Measurements from ENCODE around the gene KCNH8.

The KCNH8 gene

DNA sequence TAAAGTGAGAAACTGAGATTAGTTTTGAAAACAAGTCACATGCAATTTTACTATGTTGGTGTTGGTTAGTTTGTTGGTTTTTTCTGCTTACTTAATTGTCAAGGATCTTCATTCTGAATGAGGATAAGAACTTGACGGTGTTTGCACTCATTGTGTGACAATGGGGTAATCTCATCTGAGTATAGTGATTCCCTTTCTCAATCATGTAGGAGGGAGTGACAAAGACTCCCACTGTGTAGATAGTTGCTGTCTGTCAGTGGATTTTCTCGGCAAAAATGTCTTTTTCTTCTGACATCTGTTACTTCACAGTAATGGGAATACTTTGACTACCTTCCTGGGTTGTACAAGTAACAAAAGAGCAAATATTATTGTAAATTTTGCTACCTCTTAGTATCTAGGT is 23.5 kb downstream of the KCNH8 start:
- no peaks in the 10 kb centered on the region for H3K4me1 ChIP-seq (ENCODE audit: control insufficient read depth, insufficient read depth, low read length)
- H3K27ac ChIP-seq (ENCODE audit: insufficient read depth, low read depth, low read length, poor library complexity, severe bottlenecking) = no peak overlapping the region
- no peaks in the 10 kb centered on the region for H3K36me3 ChIP-seq (ENCODE audit: control insufficient read depth, insufficient read depth, low read length)
- 34 to 42% methylated on average over 2 of the region's 2 CpGs for WGBS, 2 experiments
- H3K27me3 ChIP-seq (ENCODE audit: control insufficient read depth, insufficient read depth, low read length, poor library complexity, severe bottlenecking) = no peaks in the 10 kb centered on the region
- H3K9me3 ChIP-seq (ENCODE audit: control insufficient read depth, low read length) = no peaks in the 10 kb centered on the region
- H3K4me3 ChIP-seq (ENCODE audit: insufficient read depth, low read depth, low read length) = no peak overlapping the region

DNA sequence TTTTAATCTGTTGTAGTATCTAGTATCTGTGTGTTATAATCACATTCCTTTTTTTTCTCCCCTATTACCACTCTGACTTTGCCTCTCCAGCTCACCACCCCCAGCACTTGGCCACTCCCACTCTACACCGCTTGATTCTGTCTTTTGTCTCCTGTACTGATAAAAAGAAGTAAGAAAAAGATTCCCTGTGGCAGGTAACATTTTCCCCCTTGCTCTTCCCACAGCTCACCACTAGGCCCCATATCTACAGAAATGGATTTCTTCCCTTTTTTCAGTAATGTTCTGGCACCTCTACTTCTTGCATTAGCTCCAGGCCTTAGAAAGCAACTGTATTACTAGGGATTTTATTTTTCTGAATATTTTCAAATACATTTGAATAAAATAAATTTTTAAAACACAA is 25.6 kb downstream of the KCNH8 start:
- Histone ChIP-seq H3K36me3 (ENCODE audit: control insufficient read depth, insufficient read depth, low read length) (no peaks in the 10 kb centered on the region), H3K4me1 (ENCODE audit: control insufficient read depth, insufficient read depth, low read length) (no peaks in the 10 kb centered on the region)
- 13% methylated on average over 1 of the region's 1 CpG; no CpG with 5 or more reads in 1 of the 2 experiments for WGBS, 2 experiments

DNA sequence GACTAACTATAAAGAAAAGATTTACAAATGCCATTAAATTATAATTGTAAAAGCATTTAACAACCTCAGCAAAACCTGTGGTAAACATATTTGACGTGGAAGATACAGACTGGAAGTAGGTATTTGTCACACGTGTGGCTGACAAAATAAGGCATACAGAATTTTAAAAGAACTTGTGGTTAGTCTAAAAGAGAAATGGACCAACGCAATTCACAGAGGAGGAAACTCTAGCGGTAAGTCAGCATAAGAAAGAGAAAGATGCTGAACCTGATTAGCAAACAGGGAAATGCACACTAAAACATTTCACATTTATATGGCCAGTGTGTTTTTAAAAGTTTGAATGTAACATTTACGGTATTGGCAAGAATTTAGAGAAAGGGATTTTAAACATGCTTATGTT is 35.3 kb downstream of the KCNH8 start:
- no peaks in the 10 kb centered on the region for H3K27me3 ChIP-seq (ENCODE audit: control insufficient read depth, insufficient read depth, low read length, poor library complexity, severe bottlenecking)
- H3K36me3 ChIP-seq (ENCODE audit: control insufficient read depth, insufficient read depth, low read length) = no peaks in the 10 kb centered on the region
- no peak overlapping the region for H3K27ac ChIP-seq (ENCODE audit: insufficient read depth, low read depth, low read length, poor library complexity, severe bottlenecking)
- WGBS, 2 experiments = 79 to 91% methylated on average over 4 to 5 of the region's 5 CpGs
- H3K4me3 ChIP-seq (ENCODE audit: insufficient read depth, low read depth, low read length) = no peak overlapping the region
- no peaks in the 10 kb centered on the region for H3K9me3 ChIP-seq (ENCODE audit: control insufficient read depth, low read length)
- no peaks in the 10 kb centered on the region for H3K4me1 ChIP-seq (ENCODE audit: control insufficient read depth, insufficient read depth, low read length)

More for the DNA sequence above, 25.6 kb downstream of the KCNH8 start:
- no peak overlapping the region for H3K4me3 ChIP-seq (ENCODE audit: insufficient read depth, low read depth, low read length)
- no peaks in the 10 kb centered on the region for H3K27me3 ChIP-seq (ENCODE audit: control insufficient read depth, insufficient read depth, low read length, poor library complexity, severe bottlenecking)
- no peaks in the 10 kb centered on the region for H3K9me3 ChIP-seq (ENCODE audit: control insufficient read depth, low read length)
- H3K27ac ChIP-seq (ENCODE audit: insufficient read depth, low read depth, low read length, poor library complexity, severe bottlenecking) = no peak overlapping the region

DNA sequence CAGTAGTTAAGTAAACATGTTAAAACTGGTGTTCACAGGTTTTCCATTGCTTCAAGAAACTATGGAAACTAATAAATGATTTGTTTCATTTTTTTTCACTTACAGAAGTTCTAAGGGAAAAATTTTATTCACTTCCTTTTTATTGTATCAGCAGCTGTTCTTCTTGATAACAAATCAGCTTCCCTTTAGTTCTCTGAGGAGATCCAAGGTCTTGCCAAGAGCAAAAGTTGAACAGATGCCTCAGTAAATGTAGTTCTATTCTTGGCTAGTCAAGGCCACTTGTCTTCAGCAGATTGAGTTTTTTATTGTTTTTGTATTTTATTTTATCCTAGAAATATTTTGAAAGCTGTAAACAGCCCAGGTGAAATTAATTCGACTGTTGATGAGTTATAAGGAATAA is 41.8 kb downstream of the KCNH8 start:
- Histone ChIP-seq H3K9me3 (ENCODE audit: control insufficient read depth, low read length) (no peaks in the 10 kb centered on the region), H3K36me3 (ENCODE audit: control insufficient read depth, insufficient read depth, low read length) (no peaks in the 10 kb centered on the region), H3K4me1 (ENCODE audit: control insufficient read depth, insufficient read depth, low read length) (no peaks in the 10 kb centered on the region), H3K27ac (ENCODE audit: insufficient read depth, low read depth, low read length, poor library complexity, severe bottlenecking) (no peak overlapping the region), H3K4me3 (ENCODE audit: insufficient read depth, low read depth, low read length) (no peak overlapping the region), H3K27me3 (ENCODE audit: control insufficient read depth, insufficient read depth, low read length, poor library complexity, severe bottlenecking) (no peaks in the 10 kb centered on the region)
- WGBS, 2 experiments = 97 to 100% methylated on average over 1 of the region's 1 CpG

DNA sequence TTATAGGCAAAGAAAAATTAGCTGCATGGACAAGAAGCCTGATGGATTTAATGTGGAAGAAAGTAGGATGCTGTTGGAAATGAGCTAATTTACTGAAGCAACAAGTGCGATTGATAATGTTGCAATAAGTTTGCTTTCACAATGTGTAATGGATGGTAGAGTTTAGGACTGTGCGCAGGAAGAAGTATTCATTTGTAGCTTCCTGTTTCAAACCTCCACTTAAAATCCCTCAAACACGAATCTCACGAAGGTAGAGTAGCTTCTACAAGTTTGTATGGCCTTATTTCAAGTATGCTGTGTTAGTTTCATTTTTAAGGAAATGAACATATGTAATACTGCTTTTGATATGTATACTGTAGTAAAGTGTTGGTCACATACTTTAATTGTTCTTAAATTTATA is 42.3 kb downstream of the KCNH8 start:
- H3K27ac ChIP-seq (ENCODE audit: insufficient read depth, low read depth, low read length, poor library complexity, severe bottlenecking) = no peak overlapping the region
- no peaks in the 10 kb centered on the region for H3K36me3 ChIP-seq (ENCODE audit: control insufficient read depth, insufficient read depth, low read length)
- H3K4me1 ChIP-seq (ENCODE audit: control insufficient read depth, insufficient read depth, low read length) = no peaks in the 10 kb centered on the region
- WGBS, 2 experiments = 94 to 100% methylated on average over 2 to 4 of the region's 4 CpGs
- no peaks in the 10 kb centered on the region for H3K9me3 ChIP-seq (ENCODE audit: control insufficient read depth, low read length)
- no peaks in the 10 kb centered on the region for H3K27me3 ChIP-seq (ENCODE audit: control insufficient read depth, insufficient read depth, low read length, poor library complexity, severe bottlenecking)
- H3K4me3 ChIP-seq (ENCODE audit: insufficient read depth, low read depth, low read length) = no peak overlapping the region

DNA sequence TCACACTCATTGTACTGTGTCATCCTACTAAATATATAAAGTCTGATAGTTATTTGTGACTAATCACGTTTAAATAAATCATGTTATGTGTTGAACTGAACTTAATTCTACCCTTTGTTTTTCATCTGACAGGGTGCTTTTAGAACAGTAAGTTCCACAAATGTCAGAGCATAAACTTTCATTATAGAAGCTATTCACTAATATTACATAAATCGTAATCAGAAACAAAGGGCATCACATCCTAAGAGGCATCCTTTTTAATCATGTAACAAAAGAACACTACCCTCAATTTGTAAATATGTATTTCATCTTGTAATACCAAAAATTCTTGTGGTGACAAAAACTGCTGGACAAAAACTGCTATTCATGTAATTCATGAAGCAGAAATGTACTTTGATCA is 50.8 kb downstream of the KCNH8 start:
- Histone ChIP-seq H3K9me3 (ENCODE audit: control insufficient read depth, low read length) (no peaks in the 10 kb centered on the region), H3K27me3 (ENCODE audit: control insufficient read depth, insufficient read depth, low read length, poor library complexity, severe bottlenecking) (no peaks in the 10 kb centered on the region)
- WGBS, 2 experiments = 91 to 100% methylated on average over 1 to 2 of the region's 2 CpGs

DNA sequence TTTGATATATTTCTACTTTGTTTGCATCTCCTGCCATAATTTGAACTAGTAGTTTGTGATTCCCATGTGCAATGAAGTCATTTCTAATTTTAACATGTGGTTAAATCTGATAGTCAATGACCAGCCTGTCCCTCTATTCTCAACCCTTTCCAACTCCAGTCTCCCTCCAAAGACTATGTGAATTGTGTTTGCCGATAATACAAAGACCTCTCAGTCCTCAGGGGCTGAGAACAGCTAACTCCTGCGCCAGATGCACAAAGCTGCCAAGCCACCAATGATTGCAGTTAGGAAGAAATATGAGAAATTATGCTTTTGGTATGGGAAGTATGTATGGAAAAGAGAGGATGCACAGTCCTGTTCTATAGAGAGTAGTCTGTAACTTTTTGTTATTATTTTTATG is 54.0 kb downstream of the KCNH8 start:
- H3K36me3 ChIP-seq (ENCODE audit: control insufficient read depth, insufficient read depth, low read length) = no peaks in the 10 kb centered on the region
- H3K4me1 ChIP-seq (ENCODE audit: control insufficient read depth, insufficient read depth, low read length) = no peaks in the 10 kb centered on the region
- no peak overlapping the region for H3K27ac ChIP-seq (ENCODE audit: insufficient read depth, low read depth, low read length, poor library complexity, severe bottlenecking)
- no peaks in the 10 kb centered on the region for H3K27me3 ChIP-seq (ENCODE audit: control insufficient read depth, insufficient read depth, low read length, poor library complexity, severe bottlenecking)
- H3K9me3 ChIP-seq (ENCODE audit: control insufficient read depth, low read length) = no peaks in the 10 kb centered on the region
- no peak overlapping the region for H3K4me3 ChIP-seq (ENCODE audit: insufficient read depth, low read depth, low read length)
- 86 to 96% methylated on average over 2 of the region's 2 CpGs for WGBS, 2 experiments

More for the DNA sequence above, 50.8 kb downstream of the KCNH8 start:
- H3K4me3 ChIP-seq (ENCODE audit: insufficient read depth, low read depth, low read length) = no peak overlapping the region
- no peak overlapping the region for H3K27ac ChIP-seq (ENCODE audit: insufficient read depth, low read depth, low read length, poor library complexity, severe bottlenecking)
- no peaks in the 10 kb centered on the region for H3K36me3 ChIP-seq (ENCODE audit: control insufficient read depth, insufficient read depth, low read length)
- no peaks in the 10 kb centered on the region for H3K4me1 ChIP-seq (ENCODE audit: control insufficient read depth, insufficient read depth, low read length)

DNA sequence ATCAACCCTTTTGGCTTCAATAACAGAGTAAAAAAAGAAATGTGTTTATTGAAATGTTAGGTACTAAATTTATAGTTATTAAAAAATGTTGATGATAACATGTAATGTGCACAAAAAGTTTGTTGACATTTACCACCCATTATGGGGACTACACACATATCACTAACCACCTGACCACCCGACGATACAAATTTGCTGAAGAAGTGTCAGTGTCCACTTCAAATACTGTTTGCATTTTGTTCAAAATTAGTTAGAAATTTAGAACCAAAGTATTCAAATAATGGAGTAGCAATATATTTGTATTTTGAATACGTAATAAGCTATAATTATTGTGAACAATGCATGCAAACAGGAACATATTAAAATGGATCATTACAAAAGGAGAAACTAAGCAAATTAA is 54.4 kb downstream of the KCNH8 start:
- Histone ChIP-seq H3K9me3 (ENCODE audit: control insufficient read depth, low read length) (no peaks in the 10 kb centered on the region), H3K4me1 (ENCODE audit: control insufficient read depth, insufficient read depth, low read length) (no peaks in the 10 kb centered on the region), H3K27ac (ENCODE audit: insufficient read depth, low read depth, low read length, poor library complexity, severe bottlenecking) (no peak overlapping the region), H3K4me3 (ENCODE audit: insufficient read depth, low read depth, low read length) (no peak overlapping the region), H3K36me3 (ENCODE audit: control insufficient read depth, insufficient read depth, low read length) (no peaks in the 10 kb centered on the region), H3K27me3 (ENCODE audit: control insufficient read depth, insufficient read depth, low read length, poor library complexity, severe bottlenecking) (no peaks in the 10 kb centered on the region)
- no CpG with 5 or more reads among the region's 3 CpGs for WGBS, 2 experiments

DNA sequence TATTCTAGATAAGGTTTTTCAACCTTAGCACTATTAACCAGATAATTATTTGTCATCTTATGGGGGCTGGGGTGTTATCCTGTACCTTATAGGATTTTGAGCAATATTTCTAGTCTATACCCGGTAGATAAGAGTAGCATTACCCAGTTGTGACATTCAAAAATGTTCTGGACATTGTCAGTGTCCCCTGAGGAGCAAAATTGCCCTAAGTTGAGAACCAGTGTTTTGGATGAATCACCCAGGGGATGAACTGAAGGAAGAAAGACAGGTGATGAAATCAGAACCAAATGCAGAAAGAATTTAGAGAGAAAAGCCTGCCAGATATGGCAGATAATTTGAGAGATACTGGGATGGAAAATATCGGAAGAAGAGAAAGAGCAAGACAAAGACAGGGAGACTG is 58.2 kb downstream of the KCNH8 start:
- H3K4me1 ChIP-seq (ENCODE audit: control insufficient read depth, insufficient read depth, low read length) = no peaks in the 10 kb centered on the region
- no peak overlapping the region for H3K4me3 ChIP-seq (ENCODE audit: insufficient read depth, low read depth, low read length)
- no peaks in the 10 kb centered on the region for H3K9me3 ChIP-seq (ENCODE audit: control insufficient read depth, low read length)
- no peak overlapping the region for H3K27ac ChIP-seq (ENCODE audit: insufficient read depth, low read depth, low read length, poor library complexity, severe bottlenecking)
- no peaks in the 10 kb centered on the region for H3K27me3 ChIP-seq (ENCODE audit: control insufficient read depth, insufficient read depth, low read length, poor library complexity, severe bottlenecking)
- 93 to 96% methylated on average over 2 of the region's 2 CpGs for WGBS, 2 experiments
- H3K36me3 ChIP-seq (ENCODE audit: control insufficient read depth, insufficient read depth, low read length) = no peaks in the 10 kb centered on the region

DNA sequence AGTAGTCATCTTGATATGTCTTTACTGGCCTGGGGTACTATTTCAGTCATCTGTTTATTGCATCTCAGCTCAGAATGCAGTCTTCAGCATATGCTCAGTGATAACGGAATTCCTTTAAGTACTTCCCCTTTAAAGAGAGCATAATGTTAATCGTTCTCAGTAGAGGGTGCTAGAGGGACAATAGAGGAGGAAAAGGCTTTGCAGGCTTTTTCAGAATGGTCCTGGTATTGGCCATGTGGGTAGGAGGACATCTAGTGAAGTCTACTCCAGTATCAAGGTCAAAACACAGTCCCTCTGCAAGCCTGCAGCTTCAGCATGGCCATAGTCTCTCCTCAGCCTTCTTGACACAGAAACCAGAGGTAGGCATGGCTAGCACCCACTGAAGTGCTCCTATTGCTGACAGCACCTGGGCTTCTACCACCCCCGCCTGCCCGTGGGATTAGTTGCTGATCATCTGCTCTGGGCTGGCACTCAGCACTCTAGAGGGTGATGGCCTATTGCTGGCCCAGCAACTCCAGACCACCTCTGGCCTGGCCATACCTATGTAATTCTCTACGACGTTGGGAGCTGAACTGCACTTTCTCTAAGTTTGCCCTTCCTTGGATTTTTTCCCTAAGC is 65.4 kb downstream of the KCNH8 start:
- no peaks in the 10 kb centered on the region for H3K9me3 ChIP-seq (ENCODE audit: control insufficient read depth, low read length)
- no peaks in the 10 kb centered on the region for H3K36me3 ChIP-seq (ENCODE audit: control insufficient read depth, insufficient read depth, low read length)
- WGBS, 2 experiments = 80 to 83% methylated on average over 6 of the region's 6 CpGs
- no peak overlapping the region for H3K4me3 ChIP-seq (ENCODE audit: insufficient read depth, low read depth, low read length)
- no peaks in the 10 kb centered on the region for H3K4me1 ChIP-seq (ENCODE audit: control insufficient read depth, insufficient read depth, low read length)
- H3K27me3 ChIP-seq (ENCODE audit: control insufficient read depth, insufficient read depth, low read length, poor library complexity, severe bottlenecking) = no peaks in the 10 kb centered on the region
- no peak overlapping the region for H3K27ac ChIP-seq (ENCODE audit: insufficient read depth, low read depth, low read length, poor library complexity, severe bottlenecking)

DNA sequence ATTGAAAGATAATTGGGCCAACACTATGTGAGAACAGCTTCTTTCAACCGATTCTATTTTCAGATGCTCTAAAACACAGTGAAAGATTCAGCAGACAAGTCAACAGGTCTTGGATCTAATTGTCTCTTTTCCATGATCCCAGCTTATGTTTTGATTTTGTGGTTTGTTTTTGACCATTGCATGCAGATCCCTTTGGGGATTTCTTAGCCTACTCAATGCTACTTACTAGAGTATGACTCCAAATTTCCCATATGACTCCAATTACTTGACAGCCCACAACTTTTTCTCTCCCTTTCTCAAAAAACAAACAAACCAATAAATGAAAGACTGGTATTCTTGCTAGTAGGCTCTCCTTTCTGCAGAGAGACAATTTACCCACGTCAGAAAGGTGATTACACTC is 67.1 kb downstream of the KCNH8 start:
- WGBS, 2 experiments = 96 to 100% methylated on average over 2 of the region's 2 CpGs
- Histone ChIP-seq H3K9me3 (ENCODE audit: control insufficient read depth, low read length) (no peaks in the 10 kb centered on the region), H3K36me3 (ENCODE audit: control insufficient read depth, insufficient read depth, low read length) (no peaks in the 10 kb centered on the region), H3K4me3 (ENCODE audit: insufficient read depth, low read depth, low read length) (no peak overlapping the region), H3K27ac (ENCODE audit: insufficient read depth, low read depth, low read length, poor library complexity, severe bottlenecking) (no peak overlapping the region), H3K27me3 (ENCODE audit: control insufficient read depth, insufficient read depth, low read length, poor library complexity, severe bottlenecking) (no peaks in the 10 kb centered on the region), H3K4me1 (ENCODE audit: control insufficient read depth, insufficient read depth, low read length) (no peaks in the 10 kb centered on the region)

Data from ectodermal cell (in vitro differentiated cells).